H1 (cell line): ENCODE measurements around the gene SLIRP. TPM values are rescaled to one million over a fixed set of nuclear protein-coding genes. Genes with fewer than 3 reads are reported as not detected.

ENCODE experiments used
- CHD1 ChIP-seq: IDR thresholded peaks from 2 replicates; pipeline ENCODE4 v1.6.1; 2012; ENCODE audit warnings: low read depth, low read length, improper control_type of control experiment
- EP300 ChIP-seq, 2 experiments: IDR thresholded peaks; 1 replicate in 1 of 2; 2 replicates in 1 of 2; pipeline ENCODE4 v1.6.1; 2011 to 2012; ENCODE audit warnings: low read depth in 2 of 2, low read length in 2 of 2, mild to moderate bottlenecking in 2 of 2, borderline replicate concordance in 1 of 2, inconsistent platforms in 1 of 2, moderate library complexity in 1 of 2
- JUND ChIP-seq: IDR thresholded peaks from 2 replicates; pipeline ENCODE4 v1.6.1; 2011; ENCODE audit warnings: mild to moderate bottlenecking, improper control_type of control experiment, low read length
- PHF8 ChIP-seq: fragments of 200-600 bp; sonication (generic); conservative IDR thresholded peaks from 2 replicates; pipeline ENCODE4 v1.7.1; 2012; ENCODE audit warnings: low read depth, mild to moderate bottlenecking, inconsistent platforms, low read length, moderate library complexity
- POLR2A ChIP-seq, 2 experiments: IDR thresholded peaks; 1 replicate in 1 of 2; 2 replicates in 1 of 2; pipeline ENCODE4 v1.6.1; 2011; ENCODE audit warnings: low read depth in 2 of 2, low read length in 2 of 2, mild to moderate bottlenecking in 2 of 2; ENCODE audit errors: control extremely low read depth in 1 of 2
- SIRT6 ChIP-seq: IDR thresholded peaks from one replicate; pipeline ENCODE4 v1.7.1; 2012; ENCODE audit warnings: low read length, inconsistent platforms
- TEAD4 ChIP-seq: IDR thresholded peaks from 2 replicates; pipeline ENCODE4 v1.6.1; 2012; ENCODE audit warnings: low read depth, low read length, inconsistent platforms, mixed read lengths
- ZNF274 ChIP-seq: IDR thresholded peaks from 2 replicates; pipeline ENCODE4 v1.7.0; 2012; ENCODE audit warnings: low read length, borderline replicate concordance; ENCODE audit errors: extremely low read depth
- polyA plus RNA-seq, 7 experiments: library from polyadenylated mRNA; depleted of rRNA in 3 of 7; stranded (reverse) in 5 of 7; unstranded in 2 of 7; fragments of >200 nt in 5 of 7; fragments of 200-250 nt in 2 of 7; gene quantifications; 1 replicate in 5 of 7; 2 replicates in 1 of 7; 4 replicates in 1 of 7; pipeline versions ENCODE4 v1.2.1 to v1.2.3, GENCODE V29; 2011 to 2013; ENCODE audit warnings: missing spikeins in 2 of 7, mixed read lengths in 2 of 7
- total RNA-seq: library from RNA; stranded (reverse); fragmentation: NEBNext Ultra II Directional; extraction: Animal tissue kit (Norgen Biotek cat#: 25700); gene quantifications from 2 replicates; pipeline ENCODE4 v1.2.1, GENCODE V29; 2021

Gene SLIRP
- total and polyA plus RNA-seq, 2 of the 8 experiments (the other 6 are each of a cell fraction or from before 2014, with no cell fraction given), result 374 to 383 TPM

- TF ChIP-seq EP300 (IDR thresholded peaks at IDR 0.05; ENCODE audit: borderline replicate concordance in 1 of 2, low read depth in 2 of 2, low read length in 2 of 2), result no peak
- no peak for TF ChIP-seq ZNF274
- TF ChIP-seq JUND, result no peak
- no peak for TF ChIP-seq SIRT6
- TF ChIP-seq TEAD4, result no peak
- TF ChIP-seq POLR2A (IDR thresholded peaks at IDR 0.05; ENCODE audit: control extremely low read depth in 1 of 2, low read depth in 2 of 2, low read length in 2 of 2), result no peak
- TF ChIP-seq PHF8, result no peak
- TF ChIP-seq CHD1, result no peak
- TF ChIP-seq, all 59 proteins: peak for 0
Observed at GRCh38 chr14:77709412-77709811, 1.5 kb downstream of the SLIRP start (continued).
